ENCODE results near the gene TULP4.
"Not testable (repeated sequence)": the region's sequence is repeated elsewhere in the genome, so short reads cannot be mapped to it uniquely, and the experiment has no call there.

The TULP4 gene

GRCh38 chr6:158296854-158297324 lies 15.4 kb upstream of the TULP4 start:
- DNase-seq: not testable (repeated sequence)

- DNase-seq: not testable (repeated sequence)
Measured at GRCh38 chr6:158297657-158298056, 14.6 kb upstream of the TULP4 start.

DNA sequence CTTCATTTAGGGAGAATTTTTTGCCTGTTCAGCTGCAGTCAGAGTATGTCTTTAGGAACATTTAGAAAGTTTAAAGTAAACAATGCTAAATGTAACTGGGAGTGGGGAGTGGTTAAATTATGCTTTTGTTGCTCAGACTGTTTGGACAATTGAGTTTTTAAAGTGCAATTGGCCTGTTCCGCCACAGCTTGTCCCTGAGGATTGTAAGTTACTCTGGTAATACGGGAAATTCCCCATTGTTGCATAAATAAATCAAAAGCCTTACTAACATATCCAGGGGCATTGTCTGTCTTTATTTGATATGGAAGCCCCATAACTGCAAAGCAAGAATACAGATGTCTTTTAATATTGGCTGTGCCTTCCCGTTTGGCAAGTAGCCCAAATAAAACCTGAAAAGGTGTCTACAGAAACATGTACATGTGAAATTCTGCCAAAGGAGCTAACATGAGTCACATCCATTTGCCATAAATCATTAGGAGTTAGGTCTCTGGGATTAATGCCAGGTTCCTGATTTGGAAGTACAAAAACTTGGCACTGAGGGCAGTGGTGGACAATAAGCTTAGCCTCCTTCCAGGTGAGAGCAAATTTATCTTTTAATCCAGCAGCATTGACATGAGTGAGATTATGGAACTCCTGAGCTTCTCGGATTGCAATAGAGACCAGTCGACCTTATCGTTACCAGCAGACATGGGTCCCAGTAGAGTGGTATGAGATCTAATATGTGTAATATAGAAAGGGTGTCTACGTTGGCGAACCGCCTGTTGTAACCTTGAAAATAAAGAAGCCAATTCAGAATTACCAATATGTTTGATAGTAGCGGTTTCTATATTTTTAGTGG lies 11.7 kb upstream of the TULP4 start:
- not testable (repeated sequence) for DNase-seq

DNA sequence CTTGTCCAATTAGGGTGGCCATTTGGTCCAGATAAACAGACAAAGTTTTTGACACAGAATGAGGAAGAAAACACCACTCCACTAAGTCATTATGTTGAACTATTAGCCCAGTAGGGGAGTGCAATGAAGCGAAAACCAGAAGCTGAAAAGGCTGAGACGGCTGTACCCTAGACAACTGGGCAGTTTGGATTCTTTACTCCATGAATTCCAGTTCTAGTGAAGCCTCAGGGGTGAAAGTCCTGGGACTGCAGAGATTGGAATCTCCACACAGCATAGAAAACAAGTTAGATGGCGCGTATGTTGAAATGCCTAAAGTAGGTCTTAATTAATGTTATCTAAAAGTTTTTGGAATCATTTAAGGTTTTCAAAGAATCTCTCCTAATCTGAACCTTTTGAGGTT lies 10.7 kb upstream of the TULP4 start:
- DNase-seq: not testable (repeated sequence)

GRCh38 chr6:158302195-158302796 lies 10.0 kb upstream of the TULP4 start:
- not testable (repeated sequence) for DNase-seq

GRCh38 chr6:158303210-158303731 lies 9.0 kb upstream of the TULP4 start:
- DNase-seq: no peak

DNA sequence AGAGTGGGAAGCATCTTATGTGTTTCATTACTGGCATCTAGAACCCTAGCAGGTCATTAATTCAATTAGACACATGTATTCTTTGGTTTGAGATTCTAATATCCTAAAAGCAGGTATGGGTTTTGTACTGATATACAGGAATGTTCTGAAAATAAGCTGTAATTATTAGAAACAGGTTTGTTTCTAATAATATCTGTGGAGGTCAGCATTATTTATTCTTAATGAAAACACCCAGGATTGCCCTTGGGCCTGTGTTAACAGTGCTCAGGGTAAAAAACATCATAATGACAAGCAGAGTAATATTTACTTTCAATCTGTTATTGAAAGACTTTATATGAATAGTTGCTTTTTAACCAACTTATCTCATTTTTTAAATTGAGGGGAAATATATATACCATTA lies 8.0 kb upstream of the TULP4 start:
- DNase-seq: no peak

DNA sequence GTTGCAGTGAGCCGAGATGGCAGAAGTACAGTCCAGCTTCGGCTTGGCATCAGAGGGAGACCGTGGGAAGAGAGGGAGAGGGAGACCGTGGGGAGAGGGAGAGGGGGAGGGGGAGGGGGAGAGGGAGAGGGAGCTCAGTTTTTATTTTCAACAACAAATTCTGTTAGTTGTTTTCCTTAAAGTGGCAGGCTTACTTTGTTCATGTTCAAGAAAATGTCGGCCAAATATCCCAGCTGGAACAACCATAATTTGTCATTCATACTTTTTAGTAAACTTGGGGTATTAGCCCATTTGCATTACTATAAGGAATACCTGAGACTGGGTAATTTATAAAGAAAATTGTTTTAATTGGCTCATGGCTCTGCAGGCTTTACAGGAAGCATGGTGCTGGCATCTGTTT lies 2.5 kb upstream of the TULP4 start:
- no peak for DNase-seq

DNA sequence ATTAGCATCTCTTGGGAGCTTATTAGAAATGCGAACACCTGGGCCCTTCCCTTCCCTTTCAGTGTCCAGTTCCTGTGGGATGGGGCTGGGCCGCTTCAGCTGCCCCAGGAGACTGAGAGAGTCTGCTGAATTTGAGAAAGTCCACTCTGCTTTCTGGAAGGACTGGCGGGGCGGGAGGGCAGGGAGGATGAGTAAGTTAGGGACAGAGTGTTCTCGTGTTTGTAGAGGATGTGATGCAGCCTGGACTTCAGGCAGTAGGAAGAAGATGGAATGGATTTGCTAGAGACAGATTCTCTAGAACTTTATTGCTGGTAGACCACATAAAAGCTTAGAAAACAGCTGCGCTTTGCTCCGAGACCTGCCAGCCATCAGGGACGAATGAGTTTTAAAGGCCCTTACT lies 1.1 kb upstream of the TULP4 start:
- DNase-seq: no peak

DNA sequence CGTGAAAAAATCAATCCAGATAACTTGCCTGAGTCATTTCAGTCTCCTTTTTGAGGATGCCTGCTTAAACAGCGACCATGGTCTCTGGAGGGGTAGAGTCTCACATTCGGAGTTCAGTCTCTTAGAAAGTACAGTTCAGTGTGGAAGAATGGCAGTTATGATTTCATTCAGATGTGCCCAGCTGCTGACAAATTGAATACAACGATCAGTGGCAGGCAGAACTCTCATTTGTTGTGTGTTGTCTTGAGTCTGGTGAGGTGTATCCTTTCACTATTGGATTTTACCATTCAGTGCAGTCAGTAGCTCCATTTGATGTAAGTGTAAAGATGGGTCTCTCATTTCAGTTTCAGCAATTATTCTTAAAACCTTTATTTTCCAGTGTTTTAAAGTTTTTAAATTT lies 639 bp upstream of the TULP4 start:
- no peak for DNase-seq

DNA sequence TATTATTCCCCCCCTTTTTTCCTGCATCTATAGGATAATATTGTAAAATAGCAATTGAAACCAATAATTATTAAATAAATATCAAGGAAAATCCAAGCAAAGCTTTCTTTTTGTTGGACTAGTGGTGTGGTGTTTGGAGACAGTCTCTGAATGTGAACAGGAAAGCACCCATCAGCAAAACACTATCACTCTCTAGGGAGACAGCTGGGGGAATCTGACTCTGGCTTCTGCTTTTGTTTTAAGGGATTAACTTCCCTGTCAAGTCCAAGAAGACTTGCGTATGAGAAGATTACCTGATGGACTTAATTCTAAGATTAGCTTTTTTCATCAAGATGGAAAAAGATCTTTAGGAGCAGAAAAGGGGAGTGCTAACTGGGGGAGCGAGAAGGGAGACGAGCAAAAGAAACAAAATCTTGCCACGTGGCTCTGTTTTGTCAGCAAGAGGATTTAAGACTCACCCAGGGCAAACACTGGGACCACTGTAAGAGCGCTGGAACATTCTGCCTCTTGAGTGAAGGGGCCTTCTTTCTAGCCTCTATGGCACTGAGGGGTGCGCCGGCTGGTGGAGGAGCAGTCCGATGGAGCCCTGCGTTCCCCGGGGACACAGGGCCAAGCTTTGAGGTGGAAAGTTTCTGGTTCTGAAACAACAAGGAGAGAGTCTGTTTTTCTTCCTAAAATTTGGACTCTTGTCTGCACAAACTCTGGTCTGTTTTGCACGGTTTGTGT lies 570 bp downstream of the TULP4 start:
- DNase-seq: no peak

- no peak for DNase-seq
Measured at GRCh38 chr6:158313989-158314388, 1.7 kb downstream of the TULP4 start.

- DNase-seq: no peak
Measured at GRCh38 chr6:158314737-158315136, 2.5 kb downstream of the TULP4 start.

DNA sequence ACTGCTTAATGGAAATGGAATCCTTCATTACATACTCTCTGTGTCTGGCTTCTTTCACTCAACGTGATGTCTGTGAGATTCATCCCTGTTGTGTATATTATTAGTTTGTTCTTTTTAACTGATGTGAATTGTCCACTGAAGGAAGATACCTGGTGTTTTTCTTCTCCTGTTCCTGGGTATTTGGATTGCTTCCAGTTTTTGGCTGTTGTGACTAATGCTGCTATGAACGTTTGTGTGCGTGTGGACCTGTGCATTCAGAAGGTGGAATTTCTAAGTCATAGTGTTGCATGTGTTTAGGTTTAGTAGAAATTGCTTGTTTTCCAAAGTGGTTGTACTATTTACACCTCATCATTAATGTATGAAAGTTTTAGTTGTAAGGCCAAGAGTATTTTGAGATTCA lies 3.8 kb downstream of the TULP4 start:
- DNase-seq: no peak

DNA sequence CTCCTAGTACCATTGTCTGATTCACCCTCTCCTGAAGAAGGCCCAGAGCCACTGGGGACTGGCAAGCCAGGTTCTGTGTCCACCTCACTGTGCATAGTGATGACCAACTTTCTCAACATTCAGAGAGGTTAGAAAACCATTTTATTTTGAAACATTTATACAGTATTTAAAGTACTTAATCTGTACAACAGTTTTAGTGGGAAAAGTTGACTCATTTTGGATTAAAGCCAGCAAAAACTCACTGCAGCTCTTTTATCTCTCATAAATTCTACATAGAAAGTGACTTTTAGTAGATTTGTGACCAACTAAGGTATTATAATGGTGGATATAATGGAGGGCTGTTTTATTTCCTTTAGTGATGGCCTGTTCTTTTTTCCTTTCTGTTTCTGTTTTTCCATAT lies 9.7 kb downstream of the TULP4 start:
- no peak for DNase-seq

DNA sequence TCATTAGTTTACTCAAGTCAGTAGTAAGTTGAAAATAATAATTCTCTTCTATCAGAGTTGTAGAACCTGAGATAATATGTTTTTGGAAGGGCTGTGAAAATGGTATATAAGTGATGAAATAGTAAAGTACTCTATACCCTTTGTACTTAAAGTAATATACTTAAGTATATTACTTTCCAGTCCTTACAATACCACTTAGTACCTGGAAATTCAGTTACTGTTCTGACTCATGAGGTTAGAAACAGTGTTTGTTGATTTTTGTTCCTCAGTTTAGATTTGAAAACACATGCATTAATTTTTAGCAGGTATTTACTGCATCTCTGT lies 10.1 kb downstream of the TULP4 start:
- DNase-seq: no peak

DNA sequence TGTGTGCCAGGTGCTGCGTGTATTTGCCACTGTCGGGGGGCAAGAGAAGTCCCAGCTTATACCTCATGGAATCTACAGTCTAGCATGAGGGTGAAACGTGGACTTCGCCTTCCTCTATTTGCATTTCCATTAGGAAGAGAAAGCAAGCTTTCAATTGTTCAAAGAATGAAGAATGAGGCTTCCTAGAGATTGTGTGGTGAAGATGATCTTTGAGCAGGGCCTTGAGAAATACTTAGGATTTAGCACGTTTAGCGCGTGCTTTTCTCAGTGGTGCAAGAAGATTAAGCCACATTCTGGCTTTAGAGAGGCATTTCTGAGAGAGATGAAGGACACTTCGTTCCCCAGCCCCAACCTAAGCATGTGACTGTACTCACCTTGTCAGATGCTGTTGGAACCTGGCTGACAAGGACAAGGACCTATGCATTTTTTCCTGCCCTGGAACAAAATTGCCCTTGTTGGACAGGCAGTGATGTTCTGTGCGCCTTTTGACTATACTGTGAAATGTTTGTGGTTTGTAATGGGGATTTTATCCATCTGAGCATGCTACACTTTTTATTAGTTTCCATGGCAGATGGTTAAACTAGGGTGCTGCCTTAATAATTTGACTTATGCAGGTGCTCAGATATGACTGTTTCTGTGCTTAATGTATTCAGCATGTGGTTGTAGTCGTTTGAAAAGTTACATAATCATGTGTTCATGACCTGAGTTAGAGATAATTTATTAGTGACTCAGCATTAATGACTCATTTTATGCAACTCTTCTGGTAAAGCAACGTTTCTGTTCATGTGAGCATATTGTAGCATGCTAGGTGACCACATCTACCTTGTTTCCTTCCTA lies 10.7 kb downstream of the TULP4 start:
- DNase-seq: no peak

GRCh38 chr6:158323561-158323958 lies 11.3 kb downstream of the TULP4 start:
- DNase-seq: no peak

GRCh38 chr6:158324136-158324535 lies 11.9 kb downstream of the TULP4 start:
- DNase-seq: no peak

DNA sequence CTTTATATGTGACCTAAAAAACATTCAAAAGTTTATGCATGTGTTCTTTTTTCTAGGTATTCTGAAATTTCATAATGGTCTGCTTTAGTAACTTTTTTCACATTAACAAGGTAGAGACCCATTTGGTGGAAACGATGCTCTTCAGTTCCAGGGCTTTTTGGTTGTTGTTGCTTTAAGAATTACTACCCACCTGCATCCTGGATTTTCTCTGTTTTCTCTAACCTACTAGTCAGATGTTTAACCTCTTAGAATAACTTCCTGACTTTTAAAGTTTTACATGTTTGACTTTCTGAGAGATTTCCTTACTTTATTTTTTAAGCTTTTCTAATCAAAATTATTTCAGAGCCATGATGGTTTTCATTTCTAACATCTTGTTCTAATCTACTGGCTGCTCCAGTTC lies 14.9 kb downstream of the TULP4 start:
- DNase-seq: no peak

DNA sequence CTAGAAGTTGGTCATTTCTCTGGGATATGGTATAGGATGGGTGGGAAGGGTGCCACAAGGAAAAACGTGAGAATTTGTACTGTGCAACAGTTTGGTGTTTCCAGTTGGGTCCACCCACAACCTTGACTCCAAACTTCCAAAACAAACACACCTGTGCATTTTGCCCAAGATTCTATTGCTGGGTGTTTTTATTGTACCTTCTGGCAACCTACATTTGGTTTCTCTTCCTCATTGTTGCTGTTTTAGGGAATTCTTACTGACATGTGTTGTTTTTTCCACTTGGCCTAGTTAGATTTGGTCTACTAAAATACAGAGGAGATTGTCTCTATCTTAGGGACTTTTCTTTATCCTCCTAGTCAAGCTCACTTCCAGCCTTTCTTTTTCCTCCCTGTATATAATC lies 16.7 kb downstream of the TULP4 start:
- no peak for DNase-seq

DNA sequence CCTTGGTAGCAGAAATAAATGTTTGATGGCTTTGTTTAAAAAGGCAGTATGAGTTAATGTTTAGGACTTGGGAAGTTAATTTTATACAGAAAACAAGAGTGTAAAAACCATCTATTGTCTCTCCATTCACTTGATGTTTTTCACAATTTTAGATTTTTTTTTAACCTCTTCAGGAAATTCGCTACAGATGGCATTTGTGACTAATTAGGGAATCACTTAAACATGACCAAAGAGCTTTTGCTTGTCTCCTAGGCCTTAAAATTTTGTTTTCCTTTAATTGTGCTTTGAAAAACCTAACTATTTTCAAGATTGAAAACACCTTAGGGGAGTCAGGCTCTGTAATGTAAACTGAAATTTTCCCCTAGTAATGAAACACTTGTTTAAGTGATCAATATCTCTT lies 17.3 kb downstream of the TULP4 start:
- no peak for DNase-seq

DNA sequence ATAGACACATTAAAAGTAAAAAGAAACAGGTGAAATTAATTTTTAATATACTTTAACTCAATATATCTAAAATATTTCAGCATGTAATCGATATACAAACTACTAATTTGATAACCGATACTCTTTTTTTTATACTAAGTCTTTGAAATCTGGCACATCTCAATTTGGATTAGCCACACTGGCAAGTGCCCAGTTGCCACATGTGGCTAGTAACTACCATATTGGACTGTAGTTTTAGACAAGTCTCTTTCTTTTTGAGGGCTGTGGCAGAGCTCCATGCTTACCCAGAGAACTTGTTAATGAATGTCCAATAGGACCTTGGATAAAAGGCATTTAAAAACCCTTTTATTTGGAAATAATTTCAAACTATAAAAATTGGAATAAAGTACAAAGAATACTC lies 17.8 kb downstream of the TULP4 start:
- no peak for DNase-seq
